Heart left ventricle (tissue), 13 donors: ENCODE results near the gene CCSER2.

Experiments
- CTCF ChIP-seq, 12 donors: fragments of 200-600 bp; sonication (generic) in 4 of 12; IDR thresholded peaks; one replicate each; pipeline versions ENCODE4 v1.5.0 to v1.8.0; 2018 to 2022; ENCODE audit warnings: antibody characterized with exemption in 12 of 12, mild to moderate bottlenecking in 5 of 12
- POLR2A ChIP-seq, 2 donors: fragments of 450-650 bp; IDR thresholded peaks; one replicate each; pipeline ENCODE4 v1.6.1; 2017; ENCODE audit warnings: antibody characterized with exemption in 2 of 2, mild to moderate bottlenecking in 2 of 2, moderate library complexity in 2 of 2
- donor health status: ischemic (EF 13 %, LVEDD 7.1; RV severe dilation, severe dysfunction).
- donor health status: DM: no; HTN: yes; CAD: no.
- donor health status: DM: no; HTN: no; CAD: no.
- donor health status: ischemic (EF 25% LVEDD 6.9; RV normal size, moderate dysfunction).
- donor health status: ischemic (EF 25% LVEDD 5.7; RV mildly dilated, moderate dysfunction).
- donor health status: ischemic (EF 35%, LVEDD 5.7; RV mildly dilated, moderate dysfunction).
- donor health status: nonischemic (EF 11% LVEDD 7.7; RV severe dilation, severe dysfunction).
- donor health status: DM: yes; HTN: yes; CAD: no.
- donor health status: PGD.
- donor health status: ischemic (EF 29% LVEDD 5.4; RV normal size, mild dysfunction).
- donor health status: nonischemic (EF 23%, LVEDD 6.1; RV moderate dilation, normal function).

- no peak for TF ChIP-seq CTCF (IDR thresholded peaks at IDR 0.05)
- no peak for TF ChIP-seq POLR2A (IDR thresholded peaks at IDR 0.05)
Observed at GRCh38 chr10:84355106-84355505, 26.7 kb downstream of the CCSER2 start.
